ENCODE measurements around the gene PPP6R2.

- TF ChIP-seq CTCF (IDR thresholded peaks at IDR 0.05) (no peak), POLR2A (IDR thresholded peaks at IDR 0.05) (no peak), POLR2AphosphoS5 (IDR thresholded peaks at IDR 0.05) (no peak), EP300 (IDR thresholded peaks at IDR 0.05) (no peak)
Observed at GRCh38 chr22:50483556-50483955, 140.4 kb downstream of the PPP6R2 start.
